RCC 7860 (cell line): Measurements from ENCODE around the gene COL4A2.
A peak's percentile ranks its signal among the peaks of the same experiment; 100 is the strongest.
"Not testable (repeated sequence)": the region's sequence is repeated elsewhere in the genome, so short reads cannot be mapped to it uniquely, and the experiment has no call there.

ENCODE experiments used
- DNase-seq: peaks from one replicate; pipeline ENCODE4 v3.0.0-alpha.2; 2015; ENCODE audit warnings: low spot score
- FAIRE-seq: peaks from 2 replicates; lab custom pipeline; 2012; peaks lifted over from hg19 to GRCh38; lab: Jason Lieb, UNC

The COL4A2 gene

GRCh38 chr13:110305949-110306339, 1.1 kb upstream of the COL4A2 start:
- FAIRE-seq, result peak; percentile 40

GRCh38 chr13:110306340-110306959, 634 bp upstream of the COL4A2 start:
- DNase-seq (no peak), FAIRE-seq (no peak)

More at GRCh38 chr13:110305949-110306339, 1.1 kb upstream of the COL4A2 start:
- DNase-seq, result no peak

GRCh38 chr13:110307767-110308655, 927 bp downstream of the COL4A2 start:
- no peak for DNase-seq
- no peak for FAIRE-seq

- no peak for FAIRE-seq
- no peak for DNase-seq
These were observed 1.7 kb downstream of the COL4A2 start for GRCh38 chr13:110308656-110309359.

GRCh38 chr13:110309661-110310524, 2.8 kb downstream of the COL4A2 start:
- no peak for FAIRE-seq
- DNase-seq, result no peak

GRCh38 chr13:110310541-110311442, 3.7 kb downstream of the COL4A2 start:
- DNase-seq, result no peak
- FAIRE-seq, result no peak

- FAIRE-seq (no peak), DNase-seq (no peak)
These were observed 4.6 kb downstream of the COL4A2 start for GRCh38 chr13:110311443-110312338.

GRCh38 chr13:110312339-110313031, 5.4 kb downstream of the COL4A2 start:
- FAIRE-seq (no peak), DNase-seq (peak; percentile 63)

- not testable (repeated sequence) for DNase-seq, FAIRE-seq
These were observed 6.2 kb downstream of the COL4A2 start for GRCh38 chr13:110313261-110313660.

- DNase-seq, FAIRE-seq: not testable (repeated sequence)
These were observed 6.6 kb downstream of the COL4A2 start for GRCh38 chr13:110313733-110314132.

GRCh38 chr13:110314516-110315245, 7.6 kb downstream of the COL4A2 start:
- DNase-seq, result no peak
- FAIRE-seq, result no peak

- FAIRE-seq, result no peak
- no peak for DNase-seq
These were observed 9.1 kb downstream of the COL4A2 start for GRCh38 chr13:110316196-110316595.

- DNase-seq (no peak), FAIRE-seq (no peak)
These were observed 10.0 kb downstream of the COL4A2 start for GRCh38 chr13:110317093-110317492.

GRCh38 chr13:110317496-110318195, 10.6 kb downstream of the COL4A2 start:
- DNase-seq, result no peak
- FAIRE-seq, result no peak

- DNase-seq (no peak), FAIRE-seq (no peak)
These were observed 11.8 kb downstream of the COL4A2 start for GRCh38 chr13:110318920-110319319.

- DNase-seq (no peak), FAIRE-seq (no peak)
These were observed 12.3 kb downstream of the COL4A2 start for GRCh38 chr13:110319397-110319773.
